Glomerular visceral epithelial cell (primary cell): ENCODE results near the gene SLC2A5.

Source experiments
- DNase-seq: peaks from one replicate; pipeline ENCODE4 v3.0.0-alpha.2; 2016; ENCODE audit errors: extremely low spot score

The SLC2A5 gene

DNA sequence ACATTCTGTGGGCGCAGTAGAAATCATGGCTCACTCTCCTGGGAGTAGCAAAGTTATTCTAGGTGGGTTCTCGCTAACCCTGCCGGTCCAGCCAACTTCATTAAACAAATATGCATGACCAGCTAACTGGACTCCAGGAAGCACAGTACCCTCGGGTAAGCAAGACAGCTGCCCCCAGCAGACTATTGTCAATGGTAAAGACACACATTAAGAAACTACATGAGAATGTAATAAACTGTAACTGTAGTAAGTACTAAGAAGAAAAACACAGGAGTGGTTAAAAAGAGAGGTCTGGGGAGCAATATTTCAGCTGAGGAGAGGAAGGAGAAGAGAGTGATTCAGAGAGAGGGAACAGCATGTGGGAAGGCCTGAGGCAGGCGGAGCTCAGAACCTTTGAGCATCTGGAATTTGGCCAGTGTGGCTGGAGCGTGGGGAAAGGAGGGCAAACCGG is 7.4 kb downstream of the SLC2A5 start:
- DNase-seq = no peak

- DNase-seq = no peak
These were observed 8.0 kb downstream of the SLC2A5 start for GRCh38 chr1:9061252-9061960.

DNA sequence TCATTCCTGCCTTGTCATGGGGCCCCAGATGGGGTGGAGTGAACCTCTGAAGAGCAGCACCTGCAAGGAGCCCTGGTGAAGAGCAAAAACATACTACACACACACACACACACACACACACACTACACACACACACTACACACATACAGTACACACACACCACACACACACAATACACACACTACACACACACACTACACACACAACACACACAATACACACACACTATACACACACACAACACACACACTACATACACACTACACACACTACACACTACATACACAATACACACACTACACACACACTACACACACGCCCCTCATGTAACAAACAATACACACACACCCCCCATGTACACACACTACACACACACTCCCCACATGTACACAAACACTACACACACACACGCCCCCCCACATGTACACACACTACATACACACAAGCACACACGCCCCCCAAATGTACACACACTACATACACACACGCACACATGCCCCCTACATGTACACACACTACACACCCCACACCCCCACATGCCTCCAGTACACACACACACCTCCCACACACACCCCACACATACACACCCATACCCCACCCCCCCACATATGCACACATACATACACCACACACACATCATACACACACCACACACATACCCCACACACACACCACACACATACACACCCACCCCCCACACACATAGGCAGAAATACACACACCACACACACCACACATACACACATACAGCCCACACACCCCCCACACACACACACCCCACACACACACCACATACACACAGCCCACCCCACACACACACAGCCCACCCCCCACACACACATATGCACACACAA is 9.3 kb downstream of the SLC2A5 start:
- no peak for DNase-seq

DNA sequence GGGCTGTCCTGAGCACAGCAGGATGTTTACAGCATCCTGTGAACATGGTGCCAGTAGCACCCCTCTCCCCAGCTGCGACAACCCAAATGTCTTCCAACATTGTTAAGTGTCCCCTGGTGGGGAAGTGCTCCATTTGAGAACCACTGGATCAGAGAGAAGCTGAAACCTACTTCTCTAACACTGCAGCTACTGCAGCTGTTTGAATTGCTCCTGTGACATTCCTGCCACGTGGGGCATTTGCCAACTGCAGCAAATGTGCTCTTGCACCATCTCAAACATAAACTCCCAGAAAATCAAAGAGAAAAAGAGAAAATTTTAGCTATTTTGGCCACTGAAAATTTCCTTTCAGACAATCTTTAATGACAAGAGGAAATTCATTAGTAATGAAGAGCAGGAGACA is 11.0 kb downstream of the SLC2A5 start:
- no peak for DNase-seq

DNA sequence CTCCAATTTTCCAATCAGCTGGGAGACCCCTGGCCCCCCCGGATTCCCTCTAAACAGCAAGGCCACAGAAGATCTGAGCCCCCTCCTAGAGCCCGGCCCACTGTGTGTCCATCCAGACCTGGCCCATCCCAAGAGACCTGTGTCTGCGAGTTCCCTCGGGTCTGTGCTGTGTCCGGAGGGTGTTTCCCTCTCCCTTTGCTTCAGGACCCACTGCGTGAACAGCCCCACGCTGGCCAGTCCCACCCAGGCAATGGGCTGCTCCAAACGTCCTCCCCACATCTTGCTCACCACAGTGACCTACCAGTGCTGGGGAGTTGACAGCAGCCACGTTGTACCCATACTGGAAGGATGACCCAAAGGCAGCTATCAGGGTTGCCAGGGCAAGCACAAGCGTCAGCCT is 11.6 kb downstream of the SLC2A5 start:
- DNase-seq = no peak

- DNase-seq = no peak
These were observed 17.0 kb downstream of the SLC2A5 start for GRCh38 chr1:9052272-9053049.

DNA sequence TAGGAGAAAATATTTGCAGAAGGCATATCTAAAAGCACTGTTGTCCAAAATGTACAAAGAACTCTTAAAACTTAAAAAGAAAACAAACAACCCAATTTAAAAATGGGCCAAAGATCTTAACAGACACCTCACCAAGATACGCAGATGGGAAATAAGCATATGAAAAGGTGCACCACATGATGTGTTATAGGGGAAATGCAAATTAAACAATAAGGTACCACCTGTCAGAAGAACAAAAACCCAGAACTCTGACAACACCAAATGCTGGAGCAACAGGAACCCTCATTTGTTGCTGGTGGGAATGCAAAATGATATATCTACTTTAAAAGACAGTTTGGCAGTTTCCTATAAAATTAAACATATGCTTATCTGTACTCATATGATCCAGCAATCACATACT is 18.1 kb downstream of the SLC2A5 start:
- no peak for DNase-seq

- DNase-seq = no peak
These were observed 18.6 kb downstream of the SLC2A5 start for GRCh38 chr1:9050803-9051202.

- DNase-seq = no peak
These were observed 20.9 kb downstream of the SLC2A5 start for GRCh38 chr1:9048551-9048950.

- DNase-seq = no peak
These were observed 22.4 kb downstream of the SLC2A5 start for GRCh38 chr1:9047019-9047418.

DNA sequence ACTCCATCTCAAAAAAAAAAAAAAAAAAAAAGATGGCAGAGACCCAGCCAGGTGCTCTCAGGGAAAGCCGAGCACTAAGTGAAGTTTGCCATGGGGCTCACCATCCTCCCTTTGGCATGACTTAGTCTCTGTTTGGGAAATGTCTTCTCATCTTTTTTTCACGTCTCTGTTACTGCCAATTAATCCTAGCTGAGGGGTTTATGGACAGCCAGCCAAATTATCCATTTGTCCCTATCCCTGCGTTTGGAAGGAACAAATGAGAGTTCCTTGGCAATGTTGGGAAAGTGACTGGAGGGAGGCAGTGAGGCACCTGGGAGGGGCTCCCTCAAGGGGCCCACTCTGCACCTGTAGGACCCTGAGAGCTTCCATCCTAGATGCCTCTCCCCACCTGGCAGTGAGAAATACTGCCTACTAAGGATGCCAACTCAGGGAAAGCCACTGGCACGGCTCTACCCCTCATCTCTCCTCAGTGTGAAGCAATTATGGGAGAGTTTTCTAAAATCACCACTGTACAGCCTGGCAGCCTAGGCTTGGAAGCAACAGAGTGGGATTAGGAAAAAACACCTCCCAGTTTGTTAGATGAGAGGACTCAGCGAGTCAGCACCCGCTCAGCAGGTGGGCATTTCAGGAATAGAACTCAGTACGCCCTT is 23.4 kb downstream of the SLC2A5 start:
- DNase-seq = no peak

DNA sequence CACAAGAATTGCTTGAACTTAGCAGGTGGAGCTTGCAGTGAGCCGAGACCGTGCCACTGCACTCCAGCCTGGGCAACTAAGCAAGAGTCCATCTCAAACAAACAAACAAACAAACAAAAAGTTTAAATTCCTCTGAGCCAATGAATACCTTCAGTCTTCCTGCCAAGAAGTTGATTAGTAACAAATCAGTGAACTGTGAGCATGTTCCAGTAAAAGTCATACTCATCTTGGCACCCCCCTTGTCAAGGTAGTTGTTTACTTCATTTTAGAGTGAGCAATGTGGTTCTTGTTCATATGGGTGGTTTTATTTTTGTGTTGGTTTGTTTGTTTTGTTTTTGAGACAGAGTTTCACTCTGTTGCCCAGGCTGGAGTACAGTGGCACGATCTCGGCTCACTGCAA is 25.2 kb downstream of the SLC2A5 start:
- no peak for DNase-seq

DNA sequence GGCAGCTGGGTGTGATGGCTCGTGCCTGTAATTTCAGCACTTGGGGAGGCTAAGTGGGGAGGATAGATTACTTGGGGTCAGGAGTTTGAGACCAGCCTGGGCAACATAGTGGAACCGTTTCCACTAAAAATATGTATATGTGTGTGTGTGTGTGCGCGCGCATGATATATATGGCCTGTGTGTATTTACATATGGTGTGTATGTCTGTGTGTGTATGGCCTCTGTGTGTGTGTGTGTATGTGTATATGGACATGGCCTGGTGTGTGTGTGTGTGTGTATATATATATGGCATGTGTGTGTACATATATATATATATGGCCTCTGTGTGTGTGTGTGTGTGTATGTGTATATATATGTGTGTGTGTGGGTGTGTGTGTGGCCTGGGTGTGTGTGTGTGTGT is 27.2 kb downstream of the SLC2A5 start:
- no peak for DNase-seq

GRCh38 chr1:9041116-9041779 is 28.2 kb downstream of the SLC2A5 start:
- DNase-seq = no peak

DNA sequence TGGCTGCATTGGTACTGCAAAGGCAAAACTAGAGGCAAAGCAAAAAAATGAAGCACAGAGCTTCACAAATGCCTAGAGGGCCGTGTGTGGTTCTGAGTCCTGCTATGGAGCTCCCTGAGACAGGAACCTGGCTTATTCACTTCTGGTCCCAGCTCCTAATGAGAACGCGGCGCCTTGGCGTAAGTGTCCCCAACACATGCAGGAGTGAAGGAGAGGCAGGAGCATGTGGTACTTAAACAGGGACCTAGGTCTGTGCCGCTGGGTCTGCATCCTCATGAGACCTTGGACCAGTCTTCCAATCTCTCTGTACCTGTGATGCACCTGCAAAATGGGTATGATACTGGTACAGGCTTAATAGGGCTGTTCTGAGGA is 28.8 kb downstream of the SLC2A5 start:
- DNase-seq = no peak

GRCh38 chr1:9039761-9040658 is 29.4 kb downstream of the SLC2A5 start:
- DNase-seq = no peak

- no peak for DNase-seq
These were observed 30.3 kb downstream of the SLC2A5 start for GRCh38 chr1:9038881-9039760.

GRCh38 chr1:9038338-9038650 is 31.1 kb downstream of the SLC2A5 start:
- DNase-seq = no peak

- DNase-seq = no peak
These were observed 31.7 kb downstream of the SLC2A5 start for GRCh38 chr1:9037476-9038337.
